Effector CD4-positive, alpha-beta T cell (primary cell): Measurements from ENCODE around the gene THRB.

Source experiments
- DNase-seq: peaks from one replicate; pipeline ENCODE4 v3.0.0-alpha.2; 2020

The THRB gene

DNA sequence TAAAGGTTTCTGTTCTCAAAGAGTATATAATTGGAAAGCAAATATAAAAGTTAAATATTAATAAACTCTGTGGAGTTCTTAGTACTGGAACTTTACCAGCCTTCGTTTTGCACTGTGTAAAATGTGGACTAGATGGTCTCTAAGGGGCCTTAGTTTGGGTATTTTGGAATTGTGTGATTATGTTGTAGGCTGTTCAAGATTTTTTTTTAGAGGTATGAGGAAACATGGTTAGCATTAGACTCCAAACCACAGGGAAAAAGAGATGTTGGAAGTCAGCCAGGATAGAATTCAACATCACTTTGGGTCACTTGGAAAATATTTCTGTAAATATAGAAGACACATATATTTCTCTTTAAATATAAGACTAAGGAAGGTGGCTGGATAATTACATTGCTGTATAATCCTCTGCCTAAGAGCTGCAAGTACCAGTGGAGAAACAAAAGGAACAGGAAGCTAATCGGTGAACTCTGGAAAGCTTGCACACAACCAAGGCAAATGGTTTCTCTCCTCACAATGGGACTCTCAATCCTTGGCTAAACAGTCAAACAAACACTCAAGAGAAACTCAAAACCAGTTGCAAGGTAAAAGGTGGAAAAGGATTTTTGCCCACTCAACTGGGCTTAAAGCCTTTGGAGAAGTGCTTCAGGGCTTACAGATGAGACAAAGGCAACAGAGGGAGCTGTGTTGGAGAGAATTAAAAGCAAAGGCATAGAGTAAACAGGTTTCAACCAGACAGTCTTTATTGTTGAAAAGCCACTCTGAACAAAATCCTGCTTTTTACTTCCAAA is 407.8 kb downstream of the THRB start:
- DNase-seq: no peak

GRCh38 chr3:24086206-24086605 is 408.4 kb downstream of the THRB start:
- no peak for DNase-seq

GRCh38 chr3:24072193-24072592 is 422.5 kb downstream of the THRB start:
- DNase-seq: no peak

GRCh38 chr3:24069045-24069444 is 425.6 kb downstream of the THRB start:
- DNase-seq: no peak

- no peak for DNase-seq
Measured at GRCh38 chr3:24067483-24067882, 427.2 kb downstream of the THRB start.
